Mesenchymal stem cell (in vitro differentiated cells and primary cell): ENCODE data around the gene EYA2.

Experiments used
- DNase-seq: peaks from one replicate; pipeline ENCODE4 v3.0.0-alpha.2; 2013
- H2AFZ ChIP-seq: one replicate; pipeline ENCODE4 v1.6.1; 2013; ENCODE audit warnings: low read depth, mild to moderate bottlenecking, control low read depth, inconsistent platforms, low read length, moderate library complexity
- H2AK5ac ChIP-seq: 2 replicates; pipeline ENCODE4 v1.6.1; 2013; ENCODE audit warnings: low read length, moderate library complexity, mild to moderate bottlenecking, inconsistent platforms; ENCODE audit not compliant: severe bottlenecking
- H2BK120ac ChIP-seq: one replicate; pipeline ENCODE4 v1.6.1; 2013; ENCODE audit warnings: low read depth, mild to moderate bottlenecking, inconsistent platforms, low read length, moderate library complexity
- H2BK12ac ChIP-seq, 2 experiments: one replicate each; pipeline ENCODE4 v1.6.1; 2013; ENCODE audit warnings: inconsistent platforms in 2 of 2, low read length in 2 of 2, mild to moderate bottlenecking in 2 of 2, moderate library complexity in 2 of 2, control low read depth in 1 of 2
- H2BK15ac ChIP-seq: one replicate; pipeline ENCODE4 v1.6.1; 2013; ENCODE audit warnings: mild to moderate bottlenecking, low read depth, inconsistent platforms; ENCODE audit not compliant: poor library complexity, severe bottlenecking
- H2BK5ac ChIP-seq: 2 replicates; pipeline ENCODE4 v1.6.1; 2013; ENCODE audit warnings: low read depth, mild to moderate bottlenecking, low read length, control low read depth, inconsistent platforms; ENCODE audit not compliant: poor library complexity, severe bottlenecking
- H3K14ac ChIP-seq, 2 experiments: one replicate each; pipeline ENCODE4 v1.6.1; 2013; ENCODE audit warnings: inconsistent platforms in 2 of 2, low read length in 2 of 2, control low read depth in 1 of 2, mild to moderate bottlenecking in 1 of 2, moderate library complexity in 1 of 2
- H3K18ac ChIP-seq, 2 experiments: one replicate each; pipeline ENCODE4 v1.6.1; 2013; ENCODE audit warnings: inconsistent platforms in 2 of 2, low read length in 2 of 2, control low read depth in 1 of 2, low read depth in 1 of 2, mild to moderate bottlenecking in 1 of 2
- H3K23ac ChIP-seq, 2 experiments: one replicate each; pipeline ENCODE4 v1.6.1; 2013; ENCODE audit warnings: inconsistent platforms in 2 of 2, low read length in 2 of 2, mild to moderate bottlenecking in 2 of 2, moderate library complexity in 2 of 2, control low read depth in 1 of 2
- H3K27ac ChIP-seq: 2 replicates; pipeline ENCODE4 v1.5.1; 2013; ENCODE audit warnings: mild to moderate bottlenecking, moderate library complexity, low read length, control low read depth, inconsistent platforms; ENCODE audit not compliant: poor library complexity, severe bottlenecking
- H3K27me3 ChIP-seq, 2 experiments: 2 replicates each; pipeline versions ENCODE4 v1.6.1 to v1.7.0; 2013; ENCODE audit warnings: low read length in 2 of 2, mild to moderate bottlenecking in 2 of 2, moderate library complexity in 2 of 2, control low read depth in 1 of 2, inconsistent platforms in 1 of 2; ENCODE audit not compliant: control insufficient read depth in 1 of 2, insufficient read depth in 1 of 2
- H3K36me3 ChIP-seq, 2 experiments: 2 replicates each; pipeline versions ENCODE4 v1.6.1 to v1.7.0; 2013; ENCODE audit warnings: low read length in 2 of 2, control low read depth in 1 of 2, inconsistent platforms in 1 of 2, low read depth in 1 of 2, mild to moderate bottlenecking in 1 of 2; ENCODE audit not compliant: insufficient read depth in 2 of 2, control insufficient read depth in 1 of 2
- H3K4ac ChIP-seq, 2 experiments: one replicate each; pipeline ENCODE4 v1.6.1; 2013; ENCODE audit warnings: inconsistent platforms in 2 of 2, low read length in 2 of 2, mild to moderate bottlenecking in 2 of 2, moderate library complexity in 2 of 2, control low read depth in 1 of 2, low read depth in 1 of 2
- H3K4me1 ChIP-seq: 2 replicates; pipeline ENCODE4 v1.6.1; 2013; ENCODE audit warnings: low read depth, low read length, control low read depth; ENCODE audit not compliant: control insufficient read depth, insufficient read depth
- H3K4me2 ChIP-seq: 2 replicates; pipeline ENCODE4 v1.6.1; 2013; ENCODE audit warnings: low read length, mild to moderate bottlenecking, inconsistent platforms; ENCODE audit not compliant: poor library complexity, severe bottlenecking
- H3K4me3 ChIP-seq, 2 experiments: 2 replicates each; pipeline versions ENCODE4 v1.5.1 to v1.7.0; 2013; ENCODE audit warnings: low read length in 2 of 2, mild to moderate bottlenecking in 2 of 2, control low read depth in 1 of 2, low read depth in 1 of 2; ENCODE audit not compliant: insufficient read depth in 1 of 2
- H3K79me1 ChIP-seq: replicated peaks from 2 replicates; pipeline ENCODE4 v1.6.1; 2013; ENCODE audit warnings: mild to moderate bottlenecking, control low read depth, low read length, inconsistent platforms; ENCODE audit not compliant: poor library complexity, severe bottlenecking
- H3K9ac ChIP-seq: 2 replicates; pipeline ENCODE4 v1.7.0; 2013; ENCODE audit warnings: mild to moderate bottlenecking, low read length, moderate library complexity
- H3K9me3 ChIP-seq: 2 replicates; pipeline ENCODE4 v1.7.0; 2013; ENCODE audit warnings: mild to moderate bottlenecking, low read length; ENCODE audit not compliant: control insufficient read depth
- H4K8ac ChIP-seq: one replicate; pipeline ENCODE4 v1.6.1; 2013; ENCODE audit warnings: inconsistent platforms, mild to moderate bottlenecking, low read length, moderate library complexity
- H4K91ac ChIP-seq: one replicate; pipeline ENCODE4 v1.6.1; 2013; ENCODE audit warnings: mild to moderate bottlenecking, low read length, inconsistent platforms
- WGBS: methylation state at CpG from one replicate; pipeline ENCODE4 v1.1.7; 2013; ENCODE audit warnings: mixed read lengths; 5-methylcytosine and 5-hydroxymethylcytosine counted together

The EYA2 gene

DNA sequence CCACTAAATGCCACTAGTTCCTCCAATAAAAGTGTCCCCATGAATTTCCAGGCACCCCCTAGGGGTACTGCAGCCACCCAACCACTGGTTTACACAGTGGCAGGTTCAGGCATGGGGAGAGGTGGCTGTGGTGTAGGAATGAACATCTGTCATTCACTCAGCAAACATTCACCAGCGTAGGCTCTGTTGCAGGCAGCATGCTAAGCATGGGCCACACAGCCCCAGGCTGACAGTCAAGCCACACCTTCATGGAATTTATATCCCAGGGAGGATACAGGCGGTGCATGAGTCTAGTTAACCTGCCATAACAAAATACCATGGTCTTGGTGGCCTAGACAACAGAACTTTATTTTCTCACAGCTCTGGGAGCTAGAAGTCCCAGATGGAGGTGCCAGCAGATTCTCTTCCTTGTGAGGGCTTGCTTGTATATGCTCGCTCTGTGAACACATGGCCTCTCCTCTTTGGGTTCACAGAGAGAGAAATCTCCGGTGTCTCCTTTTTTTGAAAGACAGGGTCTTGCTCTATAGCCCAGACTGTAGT, 135.7 kb downstream of the EYA2 start:
- H3K14ac ChIP-seq: no peak overlapping the region
- peaks cover 0 to 5% of the 10 kb centered on the region in 2 experiments for H3K27me3 ChIP-seq
- H3K9ac ChIP-seq: no peak overlapping the region
- H3K79me1 ChIP-seq: no peaks in the 10 kb centered on the region
- H2BK5ac ChIP-seq: no peak overlapping the region
- H3K4me1 ChIP-seq: no peaks in the 10 kb centered on the region
- no peak overlapping the region for H3K23ac ChIP-seq
- H3K4ac ChIP-seq: no peak overlapping the region
- no peak overlapping the region for H3K4me3 ChIP-seq
- no peak overlapping the region for H3K18ac ChIP-seq
- H4K8ac ChIP-seq: no peak overlapping the region
- 72% methylated on average over 4 of the region's 4 CpGs for WGBS
- no peak overlapping the region for H2AFZ ChIP-seq
- no peak overlapping the region for H3K27ac ChIP-seq
- no peak overlapping the region for H3K4me2 ChIP-seq
- no peak overlapping the region for H4K91ac ChIP-seq
- no peak for DNase-seq
- no peak overlapping the region for H2BK12ac ChIP-seq
- H2BK120ac ChIP-seq: no peak overlapping the region
- H3K36me3 ChIP-seq: no peaks in the 10 kb centered on the region
- H3K9me3 ChIP-seq: peaks cover 9% of the 10 kb centered on the region
- no peak overlapping the region for H2BK15ac ChIP-seq
- H2AK5ac ChIP-seq: no peak overlapping the region

DNA sequence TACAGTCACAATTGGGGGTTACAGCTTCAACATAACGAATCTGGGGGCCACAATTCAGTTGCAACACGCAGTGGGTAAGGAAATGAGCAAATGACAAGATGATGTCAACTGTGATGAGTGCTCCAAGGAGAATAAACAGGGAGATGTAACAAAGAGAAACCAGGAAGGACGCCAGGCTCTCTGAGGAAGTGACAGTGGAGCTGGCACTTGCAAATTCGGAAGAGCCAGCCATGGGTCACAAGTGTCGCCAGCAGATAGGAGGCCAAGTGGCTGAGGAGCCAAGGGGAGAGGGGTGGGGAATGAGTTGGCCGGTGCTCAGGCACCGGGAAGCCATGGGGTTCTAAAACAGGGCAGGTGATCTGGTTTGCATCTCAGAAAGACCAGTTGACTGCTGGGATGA, 136.4 kb downstream of the EYA2 start:
- Histone ChIP-seq H2AFZ (no peak overlapping the region), H3K23ac (no peak overlapping the region), H3K9ac (no peak overlapping the region), H2BK120ac (no peak overlapping the region), H2BK12ac (no peak overlapping the region), H4K8ac (no peak overlapping the region), H3K4me2 (no peak overlapping the region), H4K91ac (no peak overlapping the region), H3K9me3 (peaks cover 9% of the 10 kb centered on the region), H2BK5ac (no peak overlapping the region), H3K18ac (no peak overlapping the region), H3K27ac (no peak overlapping the region), H2AK5ac (no peak overlapping the region), H2BK15ac (no peak overlapping the region), H3K4me3 (no peak overlapping the region), H3K4ac (no peak overlapping the region), H3K27me3 (peaks cover 0 to 5% of the 10 kb centered on the region in 2 experiments), H3K36me3 (no peaks in the 10 kb centered on the region), H3K79me1 (no peaks in the 10 kb centered on the region), H3K14ac (no peak overlapping the region), H3K4me1 (no peaks in the 10 kb centered on the region)
- no peak for DNase-seq
- 48% methylated on average over 7 of the region's 7 CpGs for WGBS

DNA sequence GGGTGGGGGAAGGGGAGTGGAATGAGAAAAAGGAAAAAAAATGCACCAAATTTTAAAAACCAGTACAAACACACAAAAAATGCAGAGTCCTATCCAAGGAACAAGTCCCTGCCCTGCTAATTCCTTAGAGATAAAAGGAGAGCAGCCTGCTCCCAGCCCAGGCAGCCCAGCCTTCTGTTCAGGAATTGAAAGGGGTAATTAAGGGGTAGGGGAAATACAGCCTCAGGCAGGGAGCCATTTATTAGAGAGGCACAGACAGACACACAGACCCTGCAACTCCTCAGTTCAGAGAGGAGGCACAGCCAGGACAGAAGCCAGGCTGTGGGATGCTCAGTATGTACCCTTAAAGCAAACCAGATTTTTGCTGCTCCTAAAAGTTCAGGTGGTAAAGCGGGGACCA, 137.2 kb downstream of the EYA2 start:
- no peaks in the 10 kb centered on the region for H3K4me1 ChIP-seq

DNA sequence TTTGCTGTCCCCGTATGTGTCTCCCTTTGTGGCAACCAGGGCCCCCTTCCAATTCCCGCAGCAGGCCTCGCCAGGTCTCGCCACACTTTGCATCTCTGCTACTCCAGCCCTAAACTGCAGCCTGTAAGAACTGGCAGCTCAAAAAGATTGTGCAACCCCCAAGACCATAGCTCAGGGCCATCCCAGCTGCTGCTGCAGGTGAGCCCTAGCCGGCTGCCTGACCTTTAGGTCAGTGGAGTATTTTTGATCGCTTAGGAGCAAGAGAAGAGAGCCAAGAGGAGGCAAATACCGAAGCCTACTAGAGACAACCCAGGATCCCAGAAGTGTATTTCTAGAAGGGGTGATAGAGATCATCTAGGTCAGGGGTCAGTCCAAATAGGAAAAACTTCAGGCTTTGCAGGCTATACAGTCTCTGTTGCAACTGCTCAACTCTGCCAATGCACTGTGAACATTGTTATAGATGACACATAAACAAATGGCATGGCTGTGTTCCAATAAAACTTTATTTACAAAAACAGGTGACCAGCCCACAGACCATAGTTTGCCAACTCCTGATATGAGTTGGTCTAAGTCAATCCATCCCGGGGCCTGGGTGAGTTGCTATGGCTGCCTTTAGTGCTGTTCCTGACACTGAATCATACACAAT, 138.4 kb downstream of the EYA2 start:
- no peak for DNase-seq
- no peak overlapping the region for H2BK5ac ChIP-seq
- H2BK12ac ChIP-seq: no peak overlapping the region
- WGBS: 82% methylated on average over 8 of the region's 8 CpGs
- no peak overlapping the region for H3K4ac ChIP-seq
- H3K27ac ChIP-seq: no peak overlapping the region
- no peak overlapping the region for H3K4me2 ChIP-seq
- H4K91ac ChIP-seq: no peak overlapping the region
- no peak overlapping the region for H3K4me3 ChIP-seq
- H2BK15ac ChIP-seq: no peak overlapping the region
- no peaks in the 10 kb centered on the region for H3K79me1 ChIP-seq
- H3K18ac ChIP-seq: no peak overlapping the region
- H3K27me3 ChIP-seq: peaks cover 0 to 5% of the 10 kb centered on the region in 2 experiments
- no peak overlapping the region for H2AFZ ChIP-seq
- peaks cover 9% of the 10 kb centered on the region for H3K9me3 ChIP-seq
- H3K36me3 ChIP-seq: no peaks in the 10 kb centered on the region
- no peak overlapping the region for H4K8ac ChIP-seq
- no peak overlapping the region for H3K23ac ChIP-seq
- no peak overlapping the region for H3K9ac ChIP-seq
- no peak overlapping the region for H2BK120ac ChIP-seq
- H2AK5ac ChIP-seq: no peak overlapping the region
- no peak overlapping the region for H3K14ac ChIP-seq
- H3K4me1 ChIP-seq: no peaks in the 10 kb centered on the region

More for the DNA sequence above, 137.2 kb downstream of the EYA2 start:
- Histone ChIP-seq H3K14ac (no peak overlapping the region), H3K23ac (no peak overlapping the region), H2BK12ac (no peak overlapping the region), H3K4me2 (no peak overlapping the region), H3K4me3 (no peak overlapping the region), H4K91ac (no peak overlapping the region), H3K27ac (no peak overlapping the region), H3K79me1 (no peaks in the 10 kb centered on the region), H2AFZ (no peak overlapping the region), H2BK120ac (no peak overlapping the region), H3K27me3 (peaks cover 0 to 5% of the 10 kb centered on the region in 2 experiments), H3K9ac (no peak overlapping the region), H2BK5ac (no peak overlapping the region), H2AK5ac (no peak overlapping the region), H3K4ac (no peak overlapping the region), H3K18ac (no peak overlapping the region), H4K8ac (no peak overlapping the region), H2BK15ac (no peak overlapping the region), H3K36me3 (no peaks in the 10 kb centered on the region), H3K9me3 (peaks cover 9% of the 10 kb centered on the region)
- WGBS: 68% methylated on average over 1 of the region's 1 CpG
- DNase-seq: no peak
